Measurements from ENCODE around the gene TNS1. TPM values are rescaled to one million over a fixed set of nuclear protein-coding genes. Genes with fewer than 3 reads are reported as not detected.

TNS1 gene
- total and polyA plus RNA-seq, 8 donors, result 139 to 327 (median 159) TPM

DNA sequence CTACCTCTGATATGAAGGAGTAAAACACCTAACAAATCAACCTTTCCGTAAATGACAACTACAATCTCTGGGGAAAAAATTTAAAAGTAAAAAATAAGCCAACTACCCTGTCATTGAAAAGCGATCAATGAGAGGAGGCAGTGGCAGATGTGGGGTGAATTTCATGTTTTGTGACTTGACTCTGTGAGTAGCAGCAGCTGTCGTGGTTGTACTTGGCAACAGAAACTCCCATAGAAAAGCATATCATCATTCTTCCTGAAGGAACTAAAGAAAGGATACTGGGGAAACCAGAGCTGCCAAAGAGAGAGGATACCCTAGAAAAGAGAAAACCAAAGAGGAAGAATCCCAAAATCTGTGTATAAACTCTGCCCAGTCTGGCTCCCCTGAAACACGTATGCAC is 236.4 kb downstream of the TNS1 start:
- Histone ChIP-seq H3K9me3 (peaks cover 0 to 15% of the 10 kb centered on the region in 2 donors), H3K4me1 (no peaks in the 10 kb centered on the region), H3K36me3 (peaks cover 0 to 4% of the 10 kb centered on the region in 2 donors), H3K4me3 (no peak overlapping the region), H3K27ac (no peak overlapping the region), H3K27me3 (no peaks in the 10 kb centered on the region)
- intact Hi-C loops (cut with DNase I), result no loop called here
- ATAC-seq (no peak), DNase-seq (no peak)
- no peak for TF ChIP-seq CTCF (IDR thresholded peaks at IDR 0.05)

- intact Hi-C loops (cut with DNase I), result no loop called here
- TF ChIP-seq CTCF (IDR thresholded peaks at IDR 0.05), result no peak
- Histone ChIP-seq H3K27me3 (peaks cover 0 to 2% of the 10 kb centered on the region in 2 donors), H3K4me1 (no peaks in the 10 kb centered on the region), H3K36me3 (peaks cover 0 to 4% of the 10 kb centered on the region in 2 donors), H3K27ac (no peak overlapping the region), H3K4me3 (no peak overlapping the region), H3K9me3 (peaks cover 0 to 16% of the 10 kb centered on the region in 2 donors)
- ATAC-seq, result no peak
- no peak for DNase-seq
Measured at GRCh38 chr2:217761645-217762277, 241.0 kb downstream of the TNS1 start.

DNA sequence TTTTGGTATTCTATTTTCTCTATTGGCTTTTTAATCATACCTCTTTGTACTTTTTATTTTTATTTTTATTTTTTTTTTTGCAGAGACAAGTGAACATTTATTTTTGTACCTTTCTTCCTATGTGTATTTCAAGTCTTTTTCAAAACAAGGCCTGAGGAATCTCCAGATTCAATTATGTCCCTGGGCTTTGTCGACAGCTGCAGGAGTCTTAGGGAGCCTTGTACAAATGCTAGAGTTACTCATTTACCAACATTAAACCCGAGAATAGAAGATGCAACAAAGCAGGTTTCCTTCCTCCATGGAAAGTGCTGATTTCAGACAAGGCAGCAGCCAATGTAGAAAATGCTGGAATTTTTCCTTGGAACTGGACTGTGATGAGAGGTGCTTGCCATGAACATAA is 242.8 kb downstream of the TNS1 start:
- intact Hi-C loops (cut with DNase I), result no loop called here
- Histone ChIP-seq H3K4me1 (no peaks in the 10 kb centered on the region), H3K4me3 (no peak overlapping the region), H3K9me3 (peaks cover 0 to 16% of the 10 kb centered on the region in 2 donors), H3K27ac (no peak overlapping the region), H3K27me3 (peaks cover 0 to 11% of the 10 kb centered on the region in 2 donors), H3K36me3 (peaks cover 0 to 4% of the 10 kb centered on the region in 2 donors)
- ATAC-seq (no peak), DNase-seq (no peak)
- no peak for TF ChIP-seq CTCF (IDR thresholded peaks at IDR 0.05)

GRCh38 chr2:217757108-217757463 is 245.7 kb downstream of the TNS1 start:
- Histone ChIP-seq H3K4me3 (no peak overlapping the region), H3K27me3 (peaks cover 0 to 11% of the 10 kb centered on the region in 2 donors), H3K36me3 (peaks cover 0 to 2% of the 10 kb centered on the region in 2 donors), H3K27ac (no peak overlapping the region), H3K9me3 (peaks cover 0 to 8% of the 10 kb centered on the region in 2 donors), H3K4me1 (no peaks in the 10 kb centered on the region)
- TF ChIP-seq CTCF (IDR thresholded peaks at IDR 0.05), result no peak
- intact Hi-C loops (cut with DNase I), result no loop called here
- no peak for ATAC-seq
- DNase-seq, result no peak

DNA sequence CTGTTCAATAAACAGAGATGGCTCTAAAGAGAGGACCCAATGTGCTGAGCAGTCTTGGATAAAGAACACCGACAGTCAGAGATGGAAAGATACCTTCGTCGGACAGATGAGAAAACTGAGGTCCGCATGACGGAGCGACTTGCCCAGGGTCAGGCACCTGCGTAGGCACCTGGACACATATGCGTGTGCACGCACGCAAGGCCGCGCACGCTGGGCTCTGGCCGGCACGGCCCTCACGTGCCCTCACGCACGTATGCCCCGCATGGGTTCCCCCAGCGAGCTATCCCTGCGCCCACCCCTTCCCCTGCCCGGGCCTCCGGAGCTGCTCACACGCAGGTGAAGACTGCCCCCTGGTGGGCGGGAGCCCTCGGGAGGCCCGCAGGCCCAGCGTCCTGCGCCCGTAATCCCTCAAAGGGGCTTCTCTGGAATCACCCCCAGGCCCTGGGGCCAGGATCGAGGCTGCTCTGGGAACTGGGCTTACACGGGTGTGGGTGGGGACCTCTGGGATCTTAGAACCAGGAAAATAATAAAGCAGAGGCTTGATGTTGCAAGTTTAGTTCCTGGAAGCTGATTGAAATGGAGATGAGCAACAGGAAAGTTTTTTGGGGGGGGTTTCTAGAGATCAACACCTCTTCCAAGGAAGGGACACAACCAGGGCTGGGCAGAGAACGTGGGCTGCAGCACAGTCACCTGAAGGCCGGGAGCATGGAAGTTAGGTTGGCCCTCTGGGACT is 246.3 kb downstream of the TNS1 start:
- Histone ChIP-seq H3K27me3 (peaks cover 0 to 11% of the 10 kb centered on the region in 2 donors), H3K36me3 (no peaks in the 10 kb centered on the region), H3K27ac (no peak overlapping the region), H3K9me3 (peaks cover 0 to 3% of the 10 kb centered on the region in 2 donors), H3K4me1 (no peaks in the 10 kb centered on the region), H3K4me3 (no peak overlapping the region)
- ATAC-seq, result peak; percentile 93
- TF ChIP-seq CTCF (IDR thresholded peaks at IDR 0.05), result peak; percentile 85 to 90
- intact Hi-C loops (cut with DNase I), result no loop called here
- DNase-seq, result peak; percentile 58 to 90 (median 74)
